GM20431 (cell line): ENCODE results near the gene HSPA4.

Experiments used
- in situ Hi-C: fragments of 300-500 bp; cut with MseI, MboI; formaldehyde crosslinking; loops from one replicate; pipeline ENCODE4 v1.15.0; 2020; ENCODE audit warnings: low sequenced_read_pairs; ENCODE audit not compliant: unreplicated experiment

Gene HSPA4

DNA sequence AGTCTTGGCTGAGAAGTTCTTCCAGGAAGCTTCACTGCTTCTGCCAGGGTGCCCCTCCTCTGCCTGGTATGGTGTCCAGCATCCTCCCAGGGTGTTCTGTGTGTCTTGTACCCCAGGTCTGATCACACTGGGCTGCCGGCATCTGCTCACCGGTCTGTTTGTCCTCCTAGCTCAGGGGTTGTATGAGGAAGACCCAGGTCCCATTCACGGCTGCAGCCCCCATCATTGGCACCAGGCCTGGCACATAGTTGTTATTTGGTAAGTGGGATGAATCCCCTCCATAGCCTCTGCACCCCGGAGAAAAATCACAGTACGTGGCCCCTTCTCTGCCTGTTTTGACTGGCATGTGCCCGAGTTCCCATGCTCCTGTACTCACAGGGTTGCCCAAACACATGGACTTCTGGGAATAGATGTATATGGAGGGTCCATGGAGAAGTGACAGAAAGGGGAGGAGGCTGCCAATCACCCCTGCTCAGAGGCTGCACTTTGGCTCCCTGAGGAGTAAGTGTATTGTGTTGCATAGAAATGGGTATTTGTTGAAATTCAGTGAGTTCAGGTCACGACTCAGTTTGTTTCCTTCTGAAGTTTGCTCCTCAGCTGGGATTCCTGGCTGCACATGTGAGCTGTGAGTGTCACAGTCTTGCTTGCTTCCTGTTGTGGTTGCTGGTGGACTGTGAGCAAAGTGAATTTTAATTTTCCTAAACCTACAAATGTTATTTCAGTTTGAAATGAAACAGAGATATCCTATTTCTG, 96.2 kb downstream of the HSPA4 start:
- in situ Hi-C loops: no loop called here

DNA sequence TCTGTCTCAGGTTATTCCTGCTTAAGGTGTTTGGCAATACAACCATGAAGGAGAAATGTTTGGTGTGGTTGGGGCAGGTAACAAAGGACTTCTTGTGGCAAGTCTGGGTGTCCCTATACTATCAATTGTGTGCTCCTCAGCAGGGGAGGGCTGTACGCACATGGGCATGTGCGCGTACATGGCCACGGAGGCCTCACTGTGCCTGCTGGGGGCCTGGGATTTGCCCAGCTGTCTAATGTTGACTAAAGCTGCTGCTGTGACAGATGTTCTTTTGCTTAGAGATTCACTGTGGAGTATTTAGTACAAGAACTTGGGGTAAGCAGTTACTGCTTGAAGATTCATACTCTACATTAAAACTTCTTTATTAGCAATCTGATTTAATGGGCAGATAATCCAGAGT, 97.5 kb downstream of the HSPA4 start:
- in situ Hi-C loops: no loop called here

DNA sequence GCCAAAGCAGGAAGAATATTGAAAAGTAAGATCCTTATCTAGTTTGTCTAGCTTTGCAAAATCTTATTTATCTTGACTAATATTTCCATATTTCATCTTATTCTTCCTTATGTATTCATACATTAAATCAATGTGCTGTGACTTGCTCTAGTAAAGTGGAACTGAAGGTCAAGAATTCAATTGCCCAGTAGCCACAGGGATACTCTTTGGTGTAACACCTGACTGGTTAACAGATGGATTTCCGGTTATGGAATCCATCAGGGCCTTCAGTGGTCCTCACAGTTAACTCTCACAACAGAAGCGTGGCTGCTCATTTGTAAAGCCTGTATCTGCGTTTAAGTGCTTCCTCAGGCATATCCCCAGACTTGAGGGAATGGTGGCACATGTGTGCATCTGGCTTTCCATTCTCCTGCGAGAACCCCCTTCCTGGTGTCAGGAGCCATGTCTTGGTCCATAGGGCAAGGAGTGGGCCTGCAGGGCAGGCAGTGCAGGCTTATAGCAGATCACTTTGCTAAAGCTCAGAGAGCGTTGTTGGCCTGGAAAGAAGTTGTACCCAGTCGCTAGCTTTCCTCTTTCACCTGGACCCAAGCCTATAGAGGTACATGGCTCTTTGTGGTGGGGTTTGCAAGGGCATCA, 99.2 kb downstream of the HSPA4 start:
- in situ Hi-C loops: no loop called here

DNA sequence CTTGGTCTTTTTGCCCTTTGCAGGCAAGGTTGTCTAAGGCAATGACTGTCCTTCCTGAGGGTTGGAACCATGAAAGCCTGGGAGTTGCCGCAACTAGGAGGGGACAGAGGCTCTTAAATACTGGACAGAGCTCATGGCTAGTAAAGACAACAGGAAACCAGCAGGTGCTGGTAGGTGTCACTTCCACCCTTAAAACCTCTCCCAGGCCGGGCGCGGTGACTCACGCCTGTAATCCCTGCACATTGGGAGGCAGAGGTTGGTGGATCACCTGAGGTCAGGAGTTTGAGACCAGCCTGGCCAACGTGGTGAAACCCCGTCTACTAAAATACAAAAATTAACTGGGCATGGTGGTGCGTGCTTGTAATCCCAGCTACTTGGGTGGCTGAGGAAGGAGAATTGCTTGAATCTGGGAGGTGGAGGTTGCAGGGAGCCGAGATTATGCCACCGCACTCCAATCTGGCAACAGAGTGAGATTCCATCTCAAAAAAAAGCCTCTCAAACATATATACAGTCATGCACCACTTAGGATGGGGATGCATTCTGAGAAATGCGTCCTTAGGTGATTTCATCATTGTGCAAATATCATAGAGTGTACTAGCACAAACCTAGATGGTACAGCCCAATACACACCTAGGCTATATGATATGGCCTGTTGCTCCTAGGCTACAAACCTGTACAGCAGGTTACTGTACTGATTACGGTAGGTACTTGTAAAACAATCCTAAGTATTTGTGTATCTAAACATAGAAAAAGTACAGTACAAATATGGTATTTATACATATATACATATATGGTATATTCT, 102.7 kb downstream of the HSPA4 start:
- in situ Hi-C loops: no loop called here

DNA sequence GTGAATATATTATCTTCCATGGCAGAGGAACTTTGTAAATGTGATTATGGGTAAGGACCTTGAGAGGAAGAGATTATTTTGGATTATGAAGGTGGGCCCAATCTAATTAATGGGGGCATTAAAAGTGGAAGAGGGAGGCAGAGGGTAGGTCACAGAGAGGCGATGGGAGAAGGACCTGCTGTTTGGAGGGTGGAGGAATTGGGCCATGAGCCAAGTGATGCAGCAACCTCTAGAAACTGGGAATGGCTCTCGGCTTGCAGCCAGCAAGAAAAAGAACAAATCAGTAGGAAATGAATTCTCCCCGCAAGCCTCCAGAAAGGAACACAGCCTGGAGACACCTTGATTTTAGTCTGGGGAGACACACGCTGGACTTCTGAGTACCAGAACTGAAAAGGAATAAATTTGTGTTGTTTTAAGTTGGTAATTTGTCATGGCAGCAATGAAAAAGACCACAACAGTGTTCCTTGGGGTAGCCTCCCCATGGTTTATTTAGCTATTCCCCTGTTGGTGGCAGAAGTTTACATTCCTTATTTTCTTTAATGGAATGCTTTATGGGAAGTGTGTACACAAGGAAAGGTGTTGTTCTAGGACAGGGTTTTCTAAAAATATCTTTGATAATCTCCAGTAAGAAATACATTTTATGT, 103.6 kb downstream of the HSPA4 start:
- in situ Hi-C loops: no loop called here
